Neural cell (in vitro differentiated cells): ENCODE measurements around the gene KRTAP13-4. TPM values are rescaled to one million over a fixed set of nuclear protein-coding genes. Genes with fewer than 3 reads are reported as not detected.

Source experiments
- H2AFZ ChIP-seq: fragments of 200-600, 300-800 bp; sonication (generic), shearing (Covaris generic); 2 replicates; pipeline ENCODE4 v1.6.0; 2014; ENCODE audit warnings: low read depth, mild to moderate bottlenecking, antibody characterized with exemption, low read length, moderate library complexity
- H3F3A ChIP-seq: fragments of 200-600 bp; shearing (Covaris generic); 2 replicates; pipeline ENCODE4 v1.6.1; 2016; ENCODE audit warnings: mild to moderate bottlenecking, moderate library complexity, mixed read lengths, antibody characterized with exemption, low read length; ENCODE audit not compliant: insufficient read depth, poor library complexity, severe bottlenecking
- H3K27ac ChIP-seq: fragments of 200-600, 300-800 bp; sonication (generic), shearing (Covaris generic); 2 replicates; pipeline ENCODE4 v1.5.1; 2014; ENCODE audit warnings: mild to moderate bottlenecking, low read length, moderate library complexity
- H3K27me3 ChIP-seq: fragments of 300-800, 200-600 bp; sonication (generic), shearing (Covaris generic); 2 replicates; pipeline ENCODE4 v1.6.0; 2014; ENCODE audit warnings: mild to moderate bottlenecking, low read depth, low read length, moderate library complexity; ENCODE audit not compliant: insufficient read depth
- H3K36me3 ChIP-seq: fragments of 300-800, 200-600 bp; sonication (generic), shearing (Covaris generic); 2 replicates; pipeline ENCODE4 v1.5.1; 2014; ENCODE audit warnings: mild to moderate bottlenecking, antibody characterized with exemption, low read length, moderate library complexity; ENCODE audit not compliant: insufficient read depth
- H3K4me2 ChIP-seq: fragments of 300-800, 200-600 bp; sonication (generic), shearing (Covaris generic); 2 replicates; pipeline ENCODE4 v1.6.0; 2014; ENCODE audit warnings: mild to moderate bottlenecking, low read length
- H3K4me3 ChIP-seq: fragments of 300-800, 200-600 bp; sonication (generic), shearing (Covaris generic); 2 replicates; pipeline ENCODE4 v1.5.1; 2014; ENCODE audit warnings: mild to moderate bottlenecking, low read length, moderate library complexity
- H3K79me2 ChIP-seq: fragments of 200-600 bp; shearing (Covaris generic); replicated peaks from 2 replicates; pipeline ENCODE4 v1.6.0; 2014; ENCODE audit warnings: mild to moderate bottlenecking, low read length, moderate library complexity; ENCODE audit not compliant: insufficient read depth
- H3K9ac ChIP-seq: fragments of 300-800, 200-600 bp; sonication (generic), shearing (Covaris generic); 2 replicates; pipeline ENCODE4 v1.6.1; 2016; ENCODE audit warnings: mild to moderate bottlenecking, low read length, mixed read lengths
- H3K9me2 ChIP-seq: fragments of 200-600 bp; shearing (Covaris generic); 2 replicates; pipeline ENCODE4 v1.6.1; 2016; ENCODE audit warnings: mild to moderate bottlenecking, low read length, mixed read lengths; ENCODE audit not compliant: insufficient read depth
- H3K9me3 ChIP-seq: fragments of 200-600, 300-800 bp; sonication (generic), shearing (Covaris generic); 2 replicates; pipeline ENCODE4 v1.6.1; 2016; ENCODE audit warnings: mild to moderate bottlenecking, mixed run types, low read length, moderate library complexity, mixed read lengths
- H4K20me1 ChIP-seq: fragments of 200-600 bp; shearing (Covaris generic); 2 replicates; pipeline ENCODE4 v1.6.1; 2016; ENCODE audit warnings: mild to moderate bottlenecking, mixed run types; ENCODE audit not compliant: insufficient read depth
- CTCF ChIP-seq: fragments of 450-650 bp; IDR thresholded peaks from 2 replicates; pipeline ENCODE4 v1.5.1; 2014; ENCODE audit warnings: antibody characterized with exemption, mild to moderate bottlenecking, moderate library complexity; ENCODE audit not compliant: poor library complexity, severe bottlenecking
- EP300 ChIP-seq: fragments of 450-650 bp; conservative IDR thresholded peaks from 2 replicates; pipeline ENCODE4 v1.6.1; 2014; ENCODE audit warnings: antibody characterized with exemption, mild to moderate bottlenecking, moderate library complexity; ENCODE audit not compliant: poor library complexity, severe bottlenecking
- EZH2 ChIP-seq: fragments of 200-600, 300-800 bp; shearing (Covaris generic), sonication (generic); IDR thresholded peaks from 2 replicates; pipeline ENCODE4 v1.6.1; 2014; ENCODE audit warnings: antibody characterized with exemption, low read length, borderline replicate concordance, mild to moderate bottlenecking; ENCODE audit not compliant: insufficient read depth, poor library complexity, severe bottlenecking
- MXI1 ChIP-seq: fragments of 450-650 bp; conservative IDR thresholded peaks from 2 replicates; pipeline ENCODE4 v1.6.1; 2014; ENCODE audit warnings: antibody characterized with exemption, mild to moderate bottlenecking; ENCODE audit not compliant: poor library complexity, severe bottlenecking
- POLR2AphosphoS5 ChIP-seq: IDR thresholded peaks from 2 replicates; pipeline ENCODE4 v1.6.1; 2012
- RAD21 ChIP-seq: fragments of 450-650 bp; conservative IDR thresholded peaks from 2 replicates; pipeline ENCODE4 v1.6.1; 2014; ENCODE audit warnings: antibody characterized with exemption, mild to moderate bottlenecking, moderate library complexity
- REST ChIP-seq: IDR thresholded peaks from 2 replicates; pipeline ENCODE4 v1.6.1; 2012; ENCODE audit warnings: borderline replicate concordance
- SMC3 ChIP-seq: fragments of 450-650 bp; conservative IDR thresholded peaks from 2 replicates; pipeline ENCODE4 v1.6.1; 2014; ENCODE audit warnings: antibody characterized with exemption, mild to moderate bottlenecking, moderate library complexity; ENCODE audit not compliant: poor library complexity
- TAF1 ChIP-seq: IDR thresholded peaks from 2 replicates; pipeline ENCODE4 v1.6.1; 2012; ENCODE audit warnings: low read depth
- polyA plus RNA-seq: library from polyadenylated mRNA; depleted of rRNA; stranded (reverse); fragments of >200 nt; gene quantifications from 2 replicates; pipeline ENCODE4 v1.2.3, GENCODE V29; 2014

The KRTAP13-4 gene
- polyA plus RNA-seq, 1 donor from 2014 or later = not detected

- Histone ChIP-seq H3K27me3 (no peaks in the 10 kb centered on the region), H2AFZ (no peak overlapping the region), H3K4me2 (no peak overlapping the region), H3K4me3 (no peak overlapping the region), H3K27ac (no peak overlapping the region), H3K9me2 (no peaks in the 10 kb centered on the region), H3K79me2 (no peaks in the 10 kb centered on the region), H3K9me3 (no peaks in the 10 kb centered on the region), H3K9ac (no peak overlapping the region), H3F3A (no peaks in the 10 kb centered on the region), H4K20me1 (no peaks in the 10 kb centered on the region), H3K36me3 (no peaks in the 10 kb centered on the region)
- TF ChIP-seq CTCF = no peak
- TF ChIP-seq RAD21 = no peak
- no peak for TF ChIP-seq MXI1
- TF ChIP-seq POLR2AphosphoS5 = no peak
- no peak for TF ChIP-seq REST
- TF ChIP-seq EP300 = no peak
- TF ChIP-seq TAF1 = no peak
- no peak for TF ChIP-seq EZH2
- no peak for TF ChIP-seq SMC3
Observed at GRCh38 chr21:30434033-30434631, 4.1 kb downstream of the KRTAP13-4 start.

- Histone ChIP-seq H3K4me3 (no peak overlapping the region), H3K9me2 (no peaks in the 10 kb centered on the region), H3K9ac (no peak overlapping the region), H3K27me3 (no peaks in the 10 kb centered on the region), H3K36me3 (no peaks in the 10 kb centered on the region), H2AFZ (no peak overlapping the region), H3K4me2 (no peak overlapping the region), H3K9me3 (no peaks in the 10 kb centered on the region), H3F3A (no peaks in the 10 kb centered on the region), H3K27ac (no peak overlapping the region), H4K20me1 (no peaks in the 10 kb centered on the region), H3K79me2 (no peaks in the 10 kb centered on the region)
- TF ChIP-seq RAD21 = no peak
- TF ChIP-seq REST = no peak
- TF ChIP-seq MXI1 = no peak
Observed at GRCh38 chr21:30437010-30437565, 7.1 kb downstream of the KRTAP13-4 start.
